Ovary (tissue), 3 donors: ENCODE results near the gene STAT5A.

ENCODE experiments used
- POLR2A ChIP-seq: fragments of 450-650 bp; IDR thresholded peaks from one replicate; pipeline ENCODE4 v1.6.1; 2017; ENCODE audit warnings: antibody characterized with exemption, mild to moderate bottlenecking, moderate library complexity
- TF ChIP-seq, protein P1 (sequence below), 3 donors: fragments of 450-650 bp in 2 of 3; fragments of 200-600 bp in 1 of 3; IDR thresholded peaks; one replicate each; pipeline versions ENCODE4 v1.5.1 to v1.8.0; 2016 to 2022; ENCODE audit warnings: antibody characterized with exemption in 3 of 3, mild to moderate bottlenecking in 1 of 3
- donor health status: DM: no; HTN: no; CAD: no.

DNA sequence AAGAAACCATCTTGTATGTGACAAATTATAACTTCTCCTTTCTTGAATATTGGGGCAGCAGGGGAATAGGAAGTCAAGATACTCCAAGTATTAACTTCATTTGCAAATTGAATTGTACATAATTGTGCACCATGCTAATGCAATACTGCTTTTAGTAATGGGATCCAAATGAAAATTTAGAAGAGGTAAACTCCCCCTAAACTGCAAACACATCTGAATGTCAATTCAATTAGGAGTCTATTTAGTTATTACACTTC lies 16.6 kb upstream of the STAT5A start:
- no peak for TF ChIP-seq POLR2A
- TF ChIP-seq, protein P1, sequence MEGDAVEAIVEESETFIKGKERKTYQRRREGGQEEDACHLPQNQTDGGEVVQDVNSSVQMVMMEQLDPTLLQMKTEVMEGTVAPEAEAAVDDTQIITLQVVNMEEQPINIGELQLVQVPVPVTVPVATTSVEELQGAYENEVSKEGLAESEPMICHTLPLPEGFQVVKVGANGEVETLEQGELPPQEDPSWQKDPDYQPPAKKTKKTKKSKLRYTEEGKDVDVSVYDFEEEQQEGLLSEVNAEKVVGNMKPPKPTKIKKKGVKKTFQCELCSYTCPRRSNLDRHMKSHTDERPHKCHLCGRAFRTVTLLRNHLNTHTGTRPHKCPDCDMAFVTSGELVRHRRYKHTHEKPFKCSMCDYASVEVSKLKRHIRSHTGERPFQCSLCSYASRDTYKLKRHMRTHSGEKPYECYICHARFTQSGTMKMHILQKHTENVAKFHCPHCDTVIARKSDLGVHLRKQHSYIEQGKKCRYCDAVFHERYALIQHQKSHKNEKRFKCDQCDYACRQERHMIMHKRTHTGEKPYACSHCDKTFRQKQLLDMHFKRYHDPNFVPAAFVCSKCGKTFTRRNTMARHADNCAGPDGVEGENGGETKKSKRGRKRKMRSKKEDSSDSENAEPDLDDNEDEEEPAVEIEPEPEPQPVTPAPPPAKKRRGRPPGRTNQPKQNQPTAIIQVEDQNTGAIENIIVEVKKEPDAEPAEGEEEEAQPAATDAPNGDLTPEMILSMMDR (IDR thresholded peaks at IDR 0.05): no peak
